Activated T-helper 1 cell treated with anti-CD3 and anti-CD28 coated beads, Interleukin-12 subunit alpha, Interleukin-12 subunit beta, Interleukin-2, Interleukin-4 antibody, amounts not matched to agents 30 ng/mL and 10 ng/mL and 1 ng/mL, durations not matched to agents 14 hours and 24 hours and 36 hours (primary cell): ENCODE measurements around the gene ULBP2. TPM values are rescaled to one million over a fixed set of nuclear protein-coding genes. Genes with fewer than 3 reads are reported as not detected.
"Not testable (repeated sequence)": the region's sequence is repeated elsewhere in the genome, so short reads cannot be mapped to it uniquely, and the experiment has no call there.

Source experiments
- DNase-seq: peaks from one replicate; pipeline ENCODE4 v3.0.0; 2021; ENCODE audit warnings: low spot score
- H3K27ac Mint-ChIP-seq: one replicate; pipeline ENCODE4 v1.8.0; 2021; ENCODE audit warnings: mild to moderate bottlenecking, mixed read lengths
- H3K27me3 Mint-ChIP-seq: one replicate; pipeline ENCODE4 v1.8.0; 2022; ENCODE audit warnings: mild to moderate bottlenecking, moderate library complexity, mixed read lengths; ENCODE audit not compliant: insufficient read depth
- H3K36me3 Mint-ChIP-seq: one replicate; pipeline ENCODE4 v1.8.0; 2021; ENCODE audit warnings: low read depth, mixed read lengths
- H3K4me1 Mint-ChIP-seq: one replicate; pipeline ENCODE4 v1.8.0; 2021; ENCODE audit warnings: low read depth, mixed read lengths
- H3K4me3 Mint-ChIP-seq: one replicate; pipeline ENCODE4 v1.8.0; 2021; ENCODE audit warnings: mild to moderate bottlenecking, moderate library complexity, mixed read lengths
- H3K9me3 Mint-ChIP-seq: one replicate; pipeline ENCODE4 v1.8.0; 2021; ENCODE audit warnings: mixed read lengths
- intact Hi-C: fragments of 100-400 bp; cut with micrococcal nuclease; formaldehyde crosslinking; loops from one replicate; pipeline ENCODE4 v1.15.1; 2024
- total RNA-seq: library from RNA; stranded (reverse); gene quantifications from 2 replicates; pipeline ENCODE4 v1.2.3, GENCODE V29; 2022

Gene ULBP2
- total RNA-seq, 1 donor from 2014 or later = 0.65 TPM

DNA sequence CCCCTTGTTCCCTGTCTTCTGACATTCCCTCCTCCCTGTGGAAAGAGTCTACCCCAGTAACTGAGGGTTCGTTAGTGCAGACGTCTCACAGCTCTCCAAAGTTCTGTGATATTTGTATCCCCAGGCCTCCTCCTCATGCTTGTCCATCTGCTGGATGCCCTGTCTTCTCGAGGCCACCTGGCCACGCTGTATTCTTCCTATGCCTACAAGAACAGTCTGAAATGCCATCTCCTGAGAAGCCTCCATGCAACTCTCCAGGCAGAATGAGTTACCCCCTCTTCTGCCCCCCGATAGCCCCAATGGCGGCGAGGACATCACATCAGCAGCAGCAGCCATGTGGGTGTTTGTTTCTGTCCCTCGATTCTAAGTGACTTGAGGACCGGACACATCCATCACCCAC lies 9.3 kb downstream of the ULBP2 start:
- intact Hi-C loops = no loop called here
- Mint-ChIP-seq H3K27me3 (peaks cover 80% of the 10 kb centered on the region), H3K27ac (no peak overlapping the region), H3K9me3 (no peaks in the 10 kb centered on the region), H3K36me3 (no peaks in the 10 kb centered on the region), H3K4me3 (no peak overlapping the region), H3K4me1 (no peaks in the 10 kb centered on the region)
- DNase-seq = no peak

GRCh38 chr6:149951626-149952025 lies 9.8 kb downstream of the ULBP2 start:
- Mint-ChIP-seq H3K27me3 (peaks cover 78% of the 10 kb centered on the region), H3K4me1 (no peaks in the 10 kb centered on the region), H3K4me3 (no peak overlapping the region), H3K27ac (no peak overlapping the region), H3K9me3 (no peaks in the 10 kb centered on the region), H3K36me3 (no peaks in the 10 kb centered on the region)
- DNase-seq = no peak
- intact Hi-C loops = no loop called here

DNA sequence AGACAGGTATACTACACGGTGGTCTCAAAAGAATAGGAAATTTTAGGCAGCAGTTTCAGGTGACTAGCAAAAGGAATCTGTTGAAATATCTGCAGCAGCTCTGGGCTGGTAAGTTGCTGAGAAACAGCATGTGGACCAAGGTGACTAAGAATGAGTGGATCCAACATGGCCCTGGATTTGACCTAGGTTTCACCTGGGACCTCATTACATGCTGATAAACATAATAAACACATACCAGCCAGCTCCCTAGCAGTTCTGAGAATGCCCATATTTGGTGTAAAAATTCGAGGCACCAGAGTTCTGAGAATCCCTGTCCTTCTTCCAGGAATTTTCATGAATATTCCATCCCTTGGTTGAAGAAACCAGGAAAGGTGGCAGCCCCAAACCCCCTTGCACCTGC lies 11.6 kb downstream of the ULBP2 start:
- H3K27ac Mint-ChIP-seq, H3K9me3 Mint-ChIP-seq, H3K4me1 Mint-ChIP-seq, intact Hi-C loops, DNase-seq, H3K36me3 Mint-ChIP-seq, H3K4me3 Mint-ChIP-seq: not testable (repeated sequence)
- peaks cover 80% of the 10 kb centered on the region for H3K27me3 Mint-ChIP-seq

GRCh38 chr6:149953934-149954327 lies 12.1 kb downstream of the ULBP2 start:
- H3K36me3 Mint-ChIP-seq, H3K4me3 Mint-ChIP-seq, H3K9me3 Mint-ChIP-seq, intact Hi-C loops, DNase-seq, H3K4me1 Mint-ChIP-seq, H3K27ac Mint-ChIP-seq: not testable (repeated sequence)
- peaks cover 81% of the 10 kb centered on the region for H3K27me3 Mint-ChIP-seq

GRCh38 chr6:149954328-149954983 lies 12.6 kb downstream of the ULBP2 start:
- H3K27ac Mint-ChIP-seq, H3K4me1 Mint-ChIP-seq, H3K9me3 Mint-ChIP-seq, H3K36me3 Mint-ChIP-seq, DNase-seq, H3K4me3 Mint-ChIP-seq, intact Hi-C loops: not testable (repeated sequence)
- H3K27me3 Mint-ChIP-seq = peaks cover 82% of the 10 kb centered on the region

- H3K36me3 Mint-ChIP-seq, DNase-seq, H3K4me3 Mint-ChIP-seq, H3K27ac Mint-ChIP-seq, H3K9me3 Mint-ChIP-seq, intact Hi-C loops, H3K4me1 Mint-ChIP-seq: not testable (repeated sequence)
- peaks cover 82% of the 10 kb centered on the region for H3K27me3 Mint-ChIP-seq
Measured at GRCh38 chr6:149954984-149955653, 13.3 kb downstream of the ULBP2 start.

GRCh38 chr6:149955654-149956317 lies 14.0 kb downstream of the ULBP2 start:
- H3K9me3 Mint-ChIP-seq, intact Hi-C loops, H3K27ac Mint-ChIP-seq, H3K4me1 Mint-ChIP-seq, H3K36me3 Mint-ChIP-seq, H3K4me3 Mint-ChIP-seq, DNase-seq: not testable (repeated sequence)
- peaks cover 80% of the 10 kb centered on the region for H3K27me3 Mint-ChIP-seq

DNA sequence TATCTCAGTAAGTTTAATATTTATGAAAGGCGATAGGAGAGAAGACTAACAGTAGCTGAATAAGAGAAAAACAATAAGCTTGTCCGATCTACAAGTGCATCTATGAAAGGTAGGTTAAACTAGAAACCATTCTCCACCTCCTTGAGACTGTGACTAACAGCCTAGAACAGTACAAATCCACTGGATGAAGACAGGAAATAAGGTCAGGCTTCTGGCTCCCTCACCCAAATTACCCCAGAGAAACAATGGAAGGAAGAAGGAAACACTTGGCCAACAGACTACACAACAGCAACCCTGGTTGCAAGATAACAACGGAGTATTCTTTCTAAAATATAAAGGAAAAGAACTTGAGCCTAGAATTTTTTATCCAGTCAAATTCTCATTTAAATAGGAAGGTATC lies 16.3 kb downstream of the ULBP2 start:
- intact Hi-C loops, H3K36me3 Mint-ChIP-seq, H3K9me3 Mint-ChIP-seq, H3K4me1 Mint-ChIP-seq, H3K27ac Mint-ChIP-seq, DNase-seq, H3K4me3 Mint-ChIP-seq: not testable (repeated sequence)
- H3K27me3 Mint-ChIP-seq = peaks cover 66% of the 10 kb centered on the region

DNA sequence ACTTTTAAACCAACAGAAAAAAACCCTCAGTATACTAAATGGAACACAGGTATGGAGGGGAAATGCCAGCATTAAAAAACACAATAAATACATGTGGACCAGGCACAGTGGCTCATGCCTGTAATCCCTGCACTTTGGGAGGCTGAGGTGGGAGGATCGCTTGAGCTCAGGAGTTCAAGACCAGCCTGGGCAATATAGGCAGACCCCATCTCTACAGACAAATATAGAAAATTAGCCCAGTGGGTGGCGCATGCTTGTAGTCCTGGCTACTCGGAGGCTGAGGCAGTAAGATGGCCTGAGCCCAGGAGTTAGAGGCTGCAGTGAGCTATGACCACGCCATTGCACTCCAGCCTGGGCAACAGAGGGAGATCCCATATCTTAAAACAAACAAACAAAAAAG lies 18.0 kb downstream of the ULBP2 start:
- H3K36me3 Mint-ChIP-seq, H3K27ac Mint-ChIP-seq, DNase-seq, H3K4me3 Mint-ChIP-seq, H3K9me3 Mint-ChIP-seq: not testable (repeated sequence)
- Mint-ChIP-seq H3K27me3 (peaks cover 68% of the 10 kb centered on the region), H3K4me1 (peaks cover 19% of the 10 kb centered on the region)
- intact Hi-C loops = loop anchor here (10.0 kb wide), 1 partner anchor 1495 kb away; the partner anchor contains the start of gene RMND1

DNA sequence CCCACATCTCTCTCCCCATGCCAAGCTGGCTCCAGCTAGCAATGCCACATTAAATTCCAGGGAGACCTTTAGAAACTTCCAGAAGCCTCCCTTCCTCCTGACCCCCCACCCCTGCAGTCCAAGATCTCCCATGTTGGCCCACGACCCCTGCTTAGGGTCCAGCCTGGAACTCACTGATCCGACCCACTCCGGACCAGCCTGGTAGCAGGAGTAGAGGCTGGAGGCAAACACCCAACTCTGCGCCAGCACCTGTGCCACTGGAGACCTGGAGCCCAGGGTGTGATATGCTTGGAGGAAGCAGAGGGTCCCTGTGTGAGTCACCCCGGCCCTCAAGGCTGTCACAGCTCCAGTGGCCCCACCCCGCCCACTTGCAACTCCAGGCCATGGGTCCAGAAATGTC lies 18.7 kb downstream of the ULBP2 start:
- no peak overlapping the region for H3K4me3 Mint-ChIP-seq
- H3K9me3 Mint-ChIP-seq = no peaks in the 10 kb centered on the region
- peaks cover 26% of the 10 kb centered on the region for H3K4me1 Mint-ChIP-seq
- peaks cover 2% of the 10 kb centered on the region for H3K36me3 Mint-ChIP-seq
- no peak for DNase-seq
- peaks cover 69% of the 10 kb centered on the region for H3K27me3 Mint-ChIP-seq
- intact Hi-C loops = loop anchor here (10.0 kb wide), 1 partner anchor 1494 kb away; the partner anchor contains the start of gene RMND1
- no peak overlapping the region for H3K27ac Mint-ChIP-seq

GRCh38 chr6:149961728-149962425 lies 20.1 kb downstream of the ULBP2 start:
- peaks cover 33% of the 10 kb centered on the region for H3K4me1 Mint-ChIP-seq
- no peaks in the 10 kb centered on the region for H3K9me3 Mint-ChIP-seq
- H3K36me3 Mint-ChIP-seq = peaks cover 2% of the 10 kb centered on the region
- no peak overlapping the region for H3K4me3 Mint-ChIP-seq
- DNase-seq = no peak
- intact Hi-C loops = loop anchor here (10.0 kb wide), 1 partner anchor 1493 kb away; the partner anchor contains the start of gene RMND1
- H3K27me3 Mint-ChIP-seq = peaks cover 70% of the 10 kb centered on the region
- H3K27ac Mint-ChIP-seq = no peak overlapping the region

DNA sequence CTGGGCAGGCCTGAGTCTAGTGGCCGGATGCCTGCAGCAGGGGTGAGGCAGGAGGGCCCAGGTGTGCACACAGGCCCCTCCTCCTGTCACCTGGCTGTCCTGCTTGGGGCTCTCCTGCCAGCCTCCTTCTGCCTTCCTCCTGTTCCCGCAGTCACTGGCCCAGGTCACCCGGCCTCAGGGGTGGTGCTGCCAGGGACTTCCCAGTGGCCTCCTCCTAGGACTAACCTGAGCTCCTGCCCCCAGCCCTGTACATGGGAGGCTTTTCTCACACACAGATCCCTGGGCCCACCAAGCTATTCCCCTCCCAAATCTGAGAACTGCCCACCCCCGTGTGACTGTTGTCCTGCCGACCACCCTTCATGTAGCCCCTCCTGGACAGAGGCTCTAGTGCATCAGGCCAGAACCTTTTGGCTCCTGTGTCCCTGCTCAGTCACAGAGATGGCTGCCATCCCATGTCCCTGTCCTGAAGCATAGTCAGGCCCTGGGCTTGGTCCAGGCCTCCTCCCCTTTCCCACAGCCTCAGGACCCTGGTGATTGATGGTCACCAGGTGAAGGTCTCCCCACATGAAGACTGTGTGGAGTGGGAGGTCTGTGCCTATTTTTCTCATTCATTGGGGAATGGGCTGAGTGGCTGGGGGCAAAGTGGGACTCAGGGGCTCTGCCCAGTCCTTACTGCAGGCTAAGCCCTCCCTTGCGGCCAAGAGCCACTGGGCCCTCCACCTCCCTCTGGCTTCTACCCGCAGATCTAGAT lies 20.8 kb downstream of the ULBP2 start:
- H3K27ac Mint-ChIP-seq = peak overlapping the region; percentile 88
- intact Hi-C loops = loop anchor here (1.0 to 10.0 kb wide), 4 partner anchors 21 to 1492 kb away; partner anchors contain the start of gene RMND1
- peaks cover 33% of the 10 kb centered on the region for H3K4me1 Mint-ChIP-seq
- peaks cover 75% of the 10 kb centered on the region for H3K27me3 Mint-ChIP-seq
- no peak for DNase-seq
- H3K36me3 Mint-ChIP-seq = peaks cover 2% of the 10 kb centered on the region
- H3K9me3 Mint-ChIP-seq = no peaks in the 10 kb centered on the region
- peak overlapping the region; percentile 91 for H3K4me3 Mint-ChIP-seq
